ENCODE data around the gene TNFRSF1B.

The TNFRSF1B gene

DNA sequence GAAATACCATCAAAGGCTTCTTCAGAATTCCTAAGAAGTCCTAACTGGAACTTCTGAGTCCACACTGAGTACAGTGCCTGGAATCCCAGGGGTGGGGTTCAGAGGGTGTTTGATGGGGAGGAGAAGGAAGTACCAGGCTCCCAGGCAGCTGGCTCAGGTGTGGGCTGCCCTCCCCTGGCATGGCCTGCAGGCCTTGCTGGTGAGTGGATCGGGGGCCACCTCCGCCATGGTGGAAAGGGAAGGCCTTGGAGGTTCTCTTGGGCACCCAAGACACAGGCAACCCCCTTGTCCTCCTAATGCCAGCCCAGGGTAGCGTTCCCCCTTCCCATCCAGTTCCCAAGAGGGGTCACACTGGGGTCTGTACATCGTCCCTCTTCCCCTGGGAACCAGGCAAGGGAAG lies 26.8 kb upstream of the TNFRSF1B start:
- TF ChIP-seq, protein P1, sequence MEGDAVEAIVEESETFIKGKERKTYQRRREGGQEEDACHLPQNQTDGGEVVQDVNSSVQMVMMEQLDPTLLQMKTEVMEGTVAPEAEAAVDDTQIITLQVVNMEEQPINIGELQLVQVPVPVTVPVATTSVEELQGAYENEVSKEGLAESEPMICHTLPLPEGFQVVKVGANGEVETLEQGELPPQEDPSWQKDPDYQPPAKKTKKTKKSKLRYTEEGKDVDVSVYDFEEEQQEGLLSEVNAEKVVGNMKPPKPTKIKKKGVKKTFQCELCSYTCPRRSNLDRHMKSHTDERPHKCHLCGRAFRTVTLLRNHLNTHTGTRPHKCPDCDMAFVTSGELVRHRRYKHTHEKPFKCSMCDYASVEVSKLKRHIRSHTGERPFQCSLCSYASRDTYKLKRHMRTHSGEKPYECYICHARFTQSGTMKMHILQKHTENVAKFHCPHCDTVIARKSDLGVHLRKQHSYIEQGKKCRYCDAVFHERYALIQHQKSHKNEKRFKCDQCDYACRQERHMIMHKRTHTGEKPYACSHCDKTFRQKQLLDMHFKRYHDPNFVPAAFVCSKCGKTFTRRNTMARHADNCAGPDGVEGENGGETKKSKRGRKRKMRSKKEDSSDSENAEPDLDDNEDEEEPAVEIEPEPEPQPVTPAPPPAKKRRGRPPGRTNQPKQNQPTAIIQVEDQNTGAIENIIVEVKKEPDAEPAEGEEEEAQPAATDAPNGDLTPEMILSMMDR (IDR thresholded peaks at IDR 0.05; ENCODE audit: low read depth, low read length, poor library complexity, severe bottlenecking), result no peak
- TF ChIP-seq EZH2phosphoT487 (IDR thresholded peaks at IDR 0.05; ENCODE audit: borderline replicate concordance, low read length), result no peak
- Histone ChIP-seq H3K4me2 (ENCODE audit: low read length) (no peak overlapping the region), H4K20me1 (ENCODE audit: control insufficient read depth, insufficient read depth, low read depth, low read length) (no peaks in the 10 kb centered on the region), H3F3A (ENCODE audit: control insufficient read depth, insufficient read depth) (no peaks in the 10 kb centered on the region), H3K9me2 (replicated peaks; ENCODE audit: control insufficient read depth, low read length) (no peaks in the 10 kb centered on the region), H3K9me3 (ENCODE audit: control insufficient read depth, insufficient read depth, low read length) (no peaks in the 10 kb centered on the region), H3K27ac (ENCODE audit: low read depth, low read length) (no peak overlapping the region), H3K4me1 (ENCODE audit: control insufficient read depth, low read length) (peaks cover 23% of the 10 kb centered on the region), H3K27me3 (ENCODE audit: control insufficient read depth, low read length) (no peaks in the 10 kb centered on the region), H3K36me3 (ENCODE audit: control insufficient read depth, low read length) (no peaks in the 10 kb centered on the region), H3K4me3 (ENCODE audit: low read length) (no peak overlapping the region), H3K79me2 (ENCODE audit: control insufficient read depth, low read length) (no peaks in the 10 kb centered on the region)

GRCh38 chr1:12140515-12141162 lies 26.2 kb upstream of the TNFRSF1B start:
- no peak for TF ChIP-seq EZH2phosphoT487 (IDR thresholded peaks at IDR 0.05; ENCODE audit: borderline replicate concordance, low read length)
- TF ChIP-seq, protein P1 (IDR thresholded peaks at IDR 0.05; ENCODE audit: low read depth, low read length, poor library complexity, severe bottlenecking), result no peak
- H3K27me3 ChIP-seq (ENCODE audit: control insufficient read depth, low read length), result no peaks in the 10 kb centered on the region

GRCh38 chr1:12141163-12141850 lies 25.5 kb upstream of the TNFRSF1B start:
- no peak for TF ChIP-seq EZH2phosphoT487 (IDR thresholded peaks at IDR 0.05; ENCODE audit: borderline replicate concordance, low read length)
- TF ChIP-seq, protein P1 (IDR thresholded peaks at IDR 0.05; ENCODE audit: low read depth, low read length, poor library complexity, severe bottlenecking), result no peak
- H3F3A ChIP-seq (ENCODE audit: control insufficient read depth, insufficient read depth), result no peaks in the 10 kb centered on the region

More at GRCh38 chr1:12140515-12141162, 26.2 kb upstream of the TNFRSF1B start:
- H3K4me3 ChIP-seq (ENCODE audit: low read length), result no peak overlapping the region
- H3K36me3 ChIP-seq (ENCODE audit: control insufficient read depth, low read length), result no peaks in the 10 kb centered on the region
- H3K9me2 ChIP-seq (replicated peaks; ENCODE audit: control insufficient read depth, low read length), result no peaks in the 10 kb centered on the region
- H3K79me2 ChIP-seq (ENCODE audit: control insufficient read depth, low read length), result no peaks in the 10 kb centered on the region
- peaks cover 24% of the 10 kb centered on the region for H3K4me1 ChIP-seq (ENCODE audit: control insufficient read depth, low read length)
- H4K20me1 ChIP-seq (ENCODE audit: control insufficient read depth, insufficient read depth, low read depth, low read length), result no peaks in the 10 kb centered on the region
- no peaks in the 10 kb centered on the region for H3F3A ChIP-seq (ENCODE audit: control insufficient read depth, insufficient read depth)
- no peak overlapping the region for H3K4me2 ChIP-seq (ENCODE audit: low read length)
- H3K9me3 ChIP-seq (ENCODE audit: control insufficient read depth, insufficient read depth, low read length), result no peaks in the 10 kb centered on the region
- no peak overlapping the region for H3K27ac ChIP-seq (ENCODE audit: low read depth, low read length)

More at GRCh38 chr1:12141163-12141850, 25.5 kb upstream of the TNFRSF1B start:
- Histone ChIP-seq H3K79me2 (ENCODE audit: control insufficient read depth, low read length) (no peaks in the 10 kb centered on the region), H4K20me1 (ENCODE audit: control insufficient read depth, insufficient read depth, low read depth, low read length) (no peaks in the 10 kb centered on the region), H3K36me3 (ENCODE audit: control insufficient read depth, low read length) (no peaks in the 10 kb centered on the region), H3K4me1 (ENCODE audit: control insufficient read depth, low read length) (peaks cover 31% of the 10 kb centered on the region), H3K4me3 (ENCODE audit: low read length) (no peak overlapping the region), H3K27me3 (ENCODE audit: control insufficient read depth, low read length) (no peaks in the 10 kb centered on the region), H3K9me2 (replicated peaks; ENCODE audit: control insufficient read depth, low read length) (no peaks in the 10 kb centered on the region), H3K4me2 (ENCODE audit: low read length) (no peak overlapping the region), H3K27ac (ENCODE audit: low read depth, low read length) (no peak overlapping the region), H3K9me3 (ENCODE audit: control insufficient read depth, insufficient read depth, low read length) (no peaks in the 10 kb centered on the region)

All from DOHH2 (cell line).